PC-3 (cell line): Measurements from ENCODE around the gene ASCC3.

Source experiments
- EZH2phosphoT487 ChIP-seq: fragments of 300-600 bp; sonication (generic); IDR thresholded peaks from 2 replicates; pipeline ENCODE4 v1.6.1; 2018; ENCODE audit warnings: mild to moderate bottlenecking, antibody characterized with exemption, low read length, borderline replicate concordance
- TF ChIP-seq, protein P1 (sequence below): fragments of 300-600 bp; sonication (generic); conservative IDR thresholded peaks from 2 replicates; pipeline ENCODE4 v1.5.1; 2017; ENCODE audit warnings: antibody characterized with exemption, low read depth, mild to moderate bottlenecking, low read length

DNA sequence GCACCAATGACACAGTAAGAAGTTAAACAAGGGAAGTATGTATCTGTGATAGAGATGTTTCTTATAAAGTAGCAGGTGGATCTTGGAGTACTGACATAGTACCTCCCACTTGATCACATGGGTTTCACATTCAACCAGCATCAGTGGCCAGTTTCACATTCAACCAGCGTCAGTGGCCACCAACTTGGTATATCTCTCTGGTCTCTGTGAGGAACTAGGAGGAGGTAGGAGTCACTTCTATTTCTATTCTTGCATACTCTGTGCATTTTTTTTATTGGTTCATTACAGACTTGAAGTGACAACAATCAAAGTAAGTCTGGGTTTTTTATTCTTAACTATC, 216.1 kb downstream of the ASCC3 start:
- TF ChIP-seq, protein P1, sequence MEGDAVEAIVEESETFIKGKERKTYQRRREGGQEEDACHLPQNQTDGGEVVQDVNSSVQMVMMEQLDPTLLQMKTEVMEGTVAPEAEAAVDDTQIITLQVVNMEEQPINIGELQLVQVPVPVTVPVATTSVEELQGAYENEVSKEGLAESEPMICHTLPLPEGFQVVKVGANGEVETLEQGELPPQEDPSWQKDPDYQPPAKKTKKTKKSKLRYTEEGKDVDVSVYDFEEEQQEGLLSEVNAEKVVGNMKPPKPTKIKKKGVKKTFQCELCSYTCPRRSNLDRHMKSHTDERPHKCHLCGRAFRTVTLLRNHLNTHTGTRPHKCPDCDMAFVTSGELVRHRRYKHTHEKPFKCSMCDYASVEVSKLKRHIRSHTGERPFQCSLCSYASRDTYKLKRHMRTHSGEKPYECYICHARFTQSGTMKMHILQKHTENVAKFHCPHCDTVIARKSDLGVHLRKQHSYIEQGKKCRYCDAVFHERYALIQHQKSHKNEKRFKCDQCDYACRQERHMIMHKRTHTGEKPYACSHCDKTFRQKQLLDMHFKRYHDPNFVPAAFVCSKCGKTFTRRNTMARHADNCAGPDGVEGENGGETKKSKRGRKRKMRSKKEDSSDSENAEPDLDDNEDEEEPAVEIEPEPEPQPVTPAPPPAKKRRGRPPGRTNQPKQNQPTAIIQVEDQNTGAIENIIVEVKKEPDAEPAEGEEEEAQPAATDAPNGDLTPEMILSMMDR, result no peak
- no peak for TF ChIP-seq EZH2phosphoT487
